Natural killer cell (primary cell): Measurements from ENCODE around the gene SDHB. TPM values are rescaled to one million over a fixed set of nuclear protein-coding genes. Genes with fewer than 3 reads are reported as not detected.

Source experiments
- ATAC-seq, 3 donors: fragments of 150-1000 bp in 2 of 3; fragments of 200-7000 bp in 1 of 3; cut with Tn5 transposase; 1 replicate in 1 of 3; 2 replicates in 2 of 3; pipeline ENCODE4 v1.10.0; 2021; ENCODE audit warnings: mild to moderate bottlenecking in 2 of 3, moderate library complexity in 2 of 3
- DNase-seq, 2 donors: peaks; one replicate each; pipeline versions ENCODE4 v3.0.0 to v3.0.0-alpha.2; 2013 to 2021; ENCODE audit warnings: mixed read lengths in 1 of 2
- H3K27ac ChIP-seq: one replicate; pipeline ENCODE4 v1.5.1; 2013; ENCODE audit warnings: mild to moderate bottlenecking, low read length
- H3K27me3 ChIP-seq: one replicate; pipeline ENCODE4 v1.6.1; 2013; ENCODE audit warnings: low read length; ENCODE audit not compliant: control insufficient read depth, insufficient read depth
- H3K36me3 ChIP-seq: one replicate; pipeline ENCODE4 v1.6.1; 2013; ENCODE audit warnings: low read length; ENCODE audit not compliant: control insufficient read depth, insufficient read depth
- H3K4me1 ChIP-seq: one replicate; pipeline ENCODE4 v1.6.1; 2013; ENCODE audit warnings: low read length; ENCODE audit not compliant: control insufficient read depth, insufficient read depth
- H3K4me3 ChIP-seq: one replicate; pipeline ENCODE4 v1.5.1; 2013; ENCODE audit warnings: low read length
- H3K9me3 ChIP-seq: one replicate; pipeline ENCODE4 v1.6.1; 2013; ENCODE audit warnings: low read length; ENCODE audit not compliant: control insufficient read depth, insufficient read depth
- H3K27ac Mint-ChIP-seq, 2 donors: one replicate each; pipeline ENCODE4 v1.8.0; 2022; ENCODE audit warnings: mild to moderate bottlenecking in 2 of 2, mixed read lengths in 2 of 2, moderate library complexity in 1 of 2
- H3K27me3 Mint-ChIP-seq, 2 donors: one replicate each; pipeline ENCODE4 v1.8.0; 2022; ENCODE audit warnings: low read depth in 2 of 2, mixed read lengths in 2 of 2
- H3K36me3 Mint-ChIP-seq: one replicate; pipeline ENCODE4 v1.8.0; 2022; ENCODE audit warnings: mixed read lengths
- H3K4me1 Mint-ChIP-seq, 2 donors: one replicate each; pipeline ENCODE4 v1.8.0; 2022; ENCODE audit warnings: mixed read lengths in 2 of 2
- H3K4me3 Mint-ChIP-seq: one replicate; pipeline ENCODE4 v1.8.0; 2022; ENCODE audit warnings: mild to moderate bottlenecking, moderate library complexity, mixed read lengths
- H3K9me3 Mint-ChIP-seq, 2 donors: one replicate each; pipeline ENCODE4 v1.8.0; 2022; ENCODE audit warnings: mixed read lengths in 2 of 2
- WGBS: methylation state at CpG from one replicate; pipeline ENCODE4 v1.1.7; 2013; ENCODE audit warnings: missing lambda C conversion rate; ENCODE audit not compliant: insufficient coverage; 5-methylcytosine and 5-hydroxymethylcytosine counted together
- intact Hi-C: fragments of 100-400 bp; cut with micrococcal nuclease; formaldehyde crosslinking; loops from one replicate; pipeline ENCODE4 v1.14.2; 2022
- total RNA-seq, 4 donors: library from RNA; stranded (reverse); fragments of 120-200 nt in 1 of 4; gene quantifications; one replicate each; pipeline versions ENCODE4 v1.2.3 to v1.2.4, GENCODE V29; 2013 to 2022
- TF ChIP-seq, protein P1 (sequence below): fragments of 200-600 bp; IDR thresholded peaks from one replicate; pipeline ENCODE4 v1.8.0; 2022; ENCODE audit warnings: antibody characterized with exemption

The SDHB gene
- total RNA-seq, 3 donors from 2014 or later (not counting 1 experiment from before 2014, with no cell fraction given), result 56.8 to 62.6 (median 59.5) TPM

DNA sequence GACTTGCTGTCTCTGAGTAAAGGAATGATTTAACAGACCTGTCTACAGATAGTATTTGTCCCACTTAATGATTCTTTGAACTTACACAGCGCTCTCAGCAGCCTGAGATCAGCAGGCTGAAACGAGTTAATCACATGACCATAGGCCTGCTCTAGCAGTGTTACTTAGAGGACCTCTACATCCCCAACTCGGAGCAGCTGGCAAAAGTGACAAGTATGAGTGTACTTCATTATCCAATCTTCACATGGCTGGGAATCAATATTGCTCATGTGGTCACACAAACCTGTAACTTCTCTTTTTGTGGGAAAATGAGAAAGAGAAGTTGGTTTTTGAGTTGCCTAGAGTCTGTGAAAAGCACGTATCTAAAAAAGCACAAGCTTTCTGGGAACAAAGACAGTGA lies 30.7 kb downstream of the SDHB start:
- Mint-ChIP-seq H3K4me3 (no peak overlapping the region), H3K27ac (no peak overlapping the region), H3K36me3 (peaks cover 17% of the 10 kb centered on the region), H3K9me3 (no peaks in the 10 kb centered on the region), H3K4me1 (peaks cover 0 to 14% of the 10 kb centered on the region in 2 donors), H3K27me3 (no peaks in the 10 kb centered on the region)
- DNase-seq, result no peak
- H3K27me3 ChIP-seq, result no peaks in the 10 kb centered on the region
- TF ChIP-seq, protein P1, sequence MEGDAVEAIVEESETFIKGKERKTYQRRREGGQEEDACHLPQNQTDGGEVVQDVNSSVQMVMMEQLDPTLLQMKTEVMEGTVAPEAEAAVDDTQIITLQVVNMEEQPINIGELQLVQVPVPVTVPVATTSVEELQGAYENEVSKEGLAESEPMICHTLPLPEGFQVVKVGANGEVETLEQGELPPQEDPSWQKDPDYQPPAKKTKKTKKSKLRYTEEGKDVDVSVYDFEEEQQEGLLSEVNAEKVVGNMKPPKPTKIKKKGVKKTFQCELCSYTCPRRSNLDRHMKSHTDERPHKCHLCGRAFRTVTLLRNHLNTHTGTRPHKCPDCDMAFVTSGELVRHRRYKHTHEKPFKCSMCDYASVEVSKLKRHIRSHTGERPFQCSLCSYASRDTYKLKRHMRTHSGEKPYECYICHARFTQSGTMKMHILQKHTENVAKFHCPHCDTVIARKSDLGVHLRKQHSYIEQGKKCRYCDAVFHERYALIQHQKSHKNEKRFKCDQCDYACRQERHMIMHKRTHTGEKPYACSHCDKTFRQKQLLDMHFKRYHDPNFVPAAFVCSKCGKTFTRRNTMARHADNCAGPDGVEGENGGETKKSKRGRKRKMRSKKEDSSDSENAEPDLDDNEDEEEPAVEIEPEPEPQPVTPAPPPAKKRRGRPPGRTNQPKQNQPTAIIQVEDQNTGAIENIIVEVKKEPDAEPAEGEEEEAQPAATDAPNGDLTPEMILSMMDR, result no peak
- ATAC-seq, result no peak
- no peak overlapping the region for H3K4me3 ChIP-seq
- H3K27ac ChIP-seq, result no peak overlapping the region
- intact Hi-C loops, result no loop called here
- no peaks in the 10 kb centered on the region for H3K4me1 ChIP-seq
- H3K9me3 ChIP-seq, result no peaks in the 10 kb centered on the region
- 76% methylated on average over 3 of the region's 4 CpGs for WGBS
- H3K36me3 ChIP-seq, result peaks cover 86% of the 10 kb centered on the region

DNA sequence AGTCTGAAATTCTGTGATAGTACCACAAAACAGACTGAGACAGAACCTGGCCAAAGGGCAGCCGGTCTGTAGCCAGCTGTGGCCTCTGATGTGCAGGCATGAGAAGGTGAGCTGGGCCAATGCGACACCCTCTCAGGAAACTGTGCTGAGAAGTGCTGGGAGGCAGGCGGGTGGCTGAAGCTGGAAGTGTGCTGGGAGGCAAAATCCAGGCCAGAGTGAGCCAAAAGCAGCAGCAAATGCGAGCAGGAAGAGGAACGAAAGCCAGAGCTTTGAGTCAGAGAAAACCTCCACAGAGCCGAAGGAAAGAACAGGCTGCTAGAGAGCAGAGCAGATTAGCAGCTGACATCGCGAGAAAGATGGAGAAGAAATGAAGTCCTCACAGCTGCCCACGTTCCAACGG lies 31.9 kb downstream of the SDHB start:
- WGBS, result 88% methylated on average over 10 of the region's 10 CpGs
- Histone ChIP-seq H3K9me3 (no peaks in the 10 kb centered on the region), H3K4me3 (no peak overlapping the region), H3K36me3 (peaks cover 78% of the 10 kb centered on the region), H3K4me1 (no peaks in the 10 kb centered on the region), H3K27ac (no peak overlapping the region), H3K27me3 (no peaks in the 10 kb centered on the region)
- TF ChIP-seq, protein P1, result no peak
- DNase-seq (no peak), ATAC-seq (no peak)
- H3K4me3 Mint-ChIP-seq, result no peak overlapping the region
- H3K27ac Mint-ChIP-seq, result no peak overlapping the region
- H3K4me1 Mint-ChIP-seq, result peaks cover 0 to 14% of the 10 kb centered on the region in 2 donors
- H3K36me3 Mint-ChIP-seq, result peaks cover 11% of the 10 kb centered on the region
- intact Hi-C loops, result no loop called here
- H3K9me3 Mint-ChIP-seq, result no peaks in the 10 kb centered on the region
- no peaks in the 10 kb centered on the region for H3K27me3 Mint-ChIP-seq

DNA sequence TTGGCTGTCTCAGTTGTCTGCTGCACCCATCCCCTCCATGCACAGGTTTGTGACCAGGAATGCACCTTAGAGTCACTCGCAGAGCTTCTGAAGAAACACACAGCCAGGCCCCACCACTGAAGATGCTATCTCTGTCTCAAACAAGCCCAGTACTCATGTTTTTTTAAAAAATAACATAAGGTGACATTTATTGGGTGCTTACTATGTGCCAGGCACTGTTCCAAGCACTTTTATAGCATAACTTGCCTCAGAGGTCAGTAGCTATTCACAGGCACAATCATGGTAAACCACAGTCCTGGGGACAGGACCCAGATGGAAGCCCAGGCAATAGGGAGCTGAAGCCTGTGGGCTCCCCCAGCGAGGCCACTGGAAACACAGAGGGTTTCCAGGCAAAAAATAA lies 33.3 kb downstream of the SDHB start:
- no peaks in the 10 kb centered on the region for H3K27me3 Mint-ChIP-seq
- H3K36me3 Mint-ChIP-seq, result peaks cover 11% of the 10 kb centered on the region

DNA sequence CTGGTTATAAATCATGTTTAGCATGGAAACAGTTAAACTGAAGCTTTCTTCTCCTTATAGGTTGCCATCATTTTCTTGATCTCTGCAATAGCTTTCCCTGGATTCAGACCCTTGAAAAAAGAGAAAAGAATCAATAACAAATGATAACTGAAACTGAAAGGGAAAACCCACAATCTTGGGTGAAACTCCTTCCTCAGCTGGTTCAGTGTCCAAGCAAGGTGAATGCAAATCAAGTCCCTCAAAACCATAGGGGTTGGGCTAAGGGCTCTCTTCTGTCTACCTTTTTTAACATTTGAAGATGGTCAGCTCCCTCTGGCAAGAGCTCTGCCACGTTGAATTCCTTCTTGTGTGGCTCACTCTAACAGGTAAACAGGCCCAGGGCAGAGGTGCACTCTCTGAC lies 35.0 kb downstream of the SDHB start:
- H3K36me3 Mint-ChIP-seq, result peaks cover 11% of the 10 kb centered on the region
- Histone ChIP-seq H3K27me3 (no peaks in the 10 kb centered on the region), H3K27ac (no peak overlapping the region), H3K4me3 (no peak overlapping the region), H3K36me3 (peaks cover 54% of the 10 kb centered on the region), H3K9me3 (no peaks in the 10 kb centered on the region), H3K4me1 (peaks cover 2% of the 10 kb centered on the region)
- 69% methylated on average over 1 of the region's 1 CpG for WGBS
- H3K4me1 Mint-ChIP-seq, result peaks cover 0 to 7% of the 10 kb centered on the region in 2 donors
- intact Hi-C loops, result no loop called here
- DNase-seq (no peak), ATAC-seq (no peak)
- no peaks in the 10 kb centered on the region for H3K9me3 Mint-ChIP-seq
- TF ChIP-seq, protein P1, result no peak
- H3K27me3 Mint-ChIP-seq, result no peaks in the 10 kb centered on the region
- H3K4me3 Mint-ChIP-seq, result no peak overlapping the region
- peak overlapping the region; percentile 29 to 35 for H3K27ac Mint-ChIP-seq

More for the DNA sequence above, 33.3 kb downstream of the SDHB start:
- Histone ChIP-seq H3K36me3 (peaks cover 66% of the 10 kb centered on the region), H3K27ac (no peak overlapping the region), H3K27me3 (no peaks in the 10 kb centered on the region), H3K4me1 (no peaks in the 10 kb centered on the region), H3K4me3 (no peak overlapping the region), H3K9me3 (no peaks in the 10 kb centered on the region)
- TF ChIP-seq, protein P1, result no peak
- intact Hi-C loops, result no loop called here
- no peak overlapping the region for H3K4me3 Mint-ChIP-seq
- H3K27ac Mint-ChIP-seq, result no peak overlapping the region
- WGBS, result 91% methylated on average over 2 of the region's 2 CpGs
- H3K9me3 Mint-ChIP-seq, result no peaks in the 10 kb centered on the region
- ATAC-seq (no peak), DNase-seq (no peak)
- peaks cover 0 to 14% of the 10 kb centered on the region in 2 donors for H3K4me1 Mint-ChIP-seq
